H1 (cell line): ENCODE data around the gene MAP3K15. TPM values are rescaled to one million over a fixed set of nuclear protein-coding genes. Genes with fewer than 3 reads are reported as not detected.

Experiments
- CTCF ChIA-PET: fragments of 300-600 bp; sonication (Branson Sonifier 250); formaldehyde crosslinking; loops from one replicate; lab custom pipeline; 2021; ENCODE audit not compliant: partially characterized antibody; lab: Charles Lee
- POLR2A ChIA-PET: fragments of 300-600 bp; sonication (Branson Sonifier 250); formaldehyde crosslinking; loops from one replicate; lab custom pipeline; 2021; ENCODE audit warnings: inconsistent platforms; ENCODE audit not compliant: partially characterized antibody; lab: Charles Lee
- DNase-seq, 2 experiments: peaks; one replicate each; pipeline versions ENCODE4 v3.0.0 to v3.0.0-alpha.2; 2010 to 2022; ENCODE audit warnings: low spot score in 2 of 2, low read depth in 1 of 2, mixed read lengths in 1 of 2
- FAIRE-seq: peaks from 2 replicates; lab custom pipeline; 2011; peaks lifted over from hg19 to GRCh38; lab: Jason Lieb, UNC
- H2AFZ ChIP-seq: 2 replicates; pipeline ENCODE4 v1.8.1; 2012; ENCODE audit warnings: low read length, inconsistent platforms
- H2AK5ac ChIP-seq: 2 replicates; pipeline ENCODE4 v1.6.1; 2013; ENCODE audit warnings: low read depth, low read length
- H2BK120ac ChIP-seq: replicated peaks from 2 replicates; pipeline ENCODE3; 2013; ENCODE audit warnings: low read depth, low read length, inconsistent platforms
- H2BK12ac ChIP-seq: 2 replicates; pipeline ENCODE4 v1.6.1; 2013; ENCODE audit warnings: low read depth, low read length
- H2BK15ac ChIP-seq: 2 replicates; pipeline ENCODE4 v1.6.1; 2013; ENCODE audit warnings: low read length
- H2BK20ac ChIP-seq: 2 replicates; pipeline ENCODE4 v1.6.1; 2013; ENCODE audit warnings: low read length
- H2BK5ac ChIP-seq: 2 replicates; pipeline ENCODE4 v1.6.1; 2013; ENCODE audit warnings: low read depth, low read length
- H3K14ac ChIP-seq: 2 replicates; pipeline ENCODE4 v1.6.1; 2013; ENCODE audit warnings: inconsistent platforms; ENCODE audit not compliant: insufficient read length
- H3K18ac ChIP-seq: 2 replicates; pipeline ENCODE4 v1.6.1; 2013; ENCODE audit warnings: low read length; ENCODE audit errors: extremely low read depth
- H3K23ac ChIP-seq: 2 replicates; pipeline ENCODE4 v1.6.1; 2013; ENCODE audit warnings: inconsistent platforms; ENCODE audit not compliant: insufficient read length
- H3K23me2 ChIP-seq: 2 replicates; pipeline ENCODE4 v1.6.1; 2013; ENCODE audit warnings: low read depth, low read length
- H3K27ac ChIP-seq: 2 replicates; pipeline ENCODE4 v1.6.1; 2011; ENCODE audit warnings: low read depth, low read length, inconsistent platforms
- H3K27me3 ChIP-seq, 4 experiments: replicated peaks in 1 of 4; 1 replicate in 1 of 4; 2 replicates in 3 of 4; pipeline versions ENCODE4 v1.6.1 to v1.8.1; 2011 to 2013; ENCODE audit warnings: low read length in 3 of 4, mild to moderate bottlenecking in 3 of 4, inconsistent platforms in 2 of 4, mixed read lengths in 2 of 4, moderate library complexity in 1 of 4; ENCODE audit not compliant: control insufficient read depth in 3 of 4, insufficient read depth in 3 of 4; ENCODE audit errors: extremely low read depth in 1 of 4
- H3K36me3 ChIP-seq, 4 experiments: 2 replicates each; pipeline versions ENCODE4 v1.6.1 to v1.8.1; 2011 to 2013; ENCODE audit warnings: mild to moderate bottlenecking in 4 of 4, low read length in 3 of 4, moderate library complexity in 2 of 4, control low read depth in 1 of 4, inconsistent platforms in 1 of 4; ENCODE audit not compliant: insufficient read depth in 4 of 4, control insufficient read depth in 2 of 4
- H3K4ac ChIP-seq: replicated peaks from 2 replicates; pipeline ENCODE3; 2013; ENCODE audit warnings: low read length, low read depth, mixed read lengths, inconsistent platforms; ENCODE audit not compliant: insufficient read length
- H3K4me1 ChIP-seq, 4 experiments: replicated peaks in 1 of 4; 1 replicate in 1 of 4; 2 replicates in 3 of 4; pipeline versions ENCODE4 v1.6.1 to v1.8.1; 2011 to 2013; ENCODE audit warnings: low read length in 3 of 4, inconsistent platforms in 2 of 4, mixed read lengths in 1 of 4; ENCODE audit not compliant: insufficient read depth in 4 of 4, control insufficient read depth in 3 of 4
- H3K4me2 ChIP-seq, 2 experiments: 2 replicates each; pipeline versions ENCODE4 v1.6.1 to v1.8.1; 2011 to 2013; ENCODE audit warnings: low read depth in 2 of 2, low read length in 2 of 2, control low read depth in 1 of 2, inconsistent platforms in 1 of 2, mild to moderate bottlenecking in 1 of 2; ENCODE audit not compliant: insufficient read depth in 1 of 2
- H3K4me3 ChIP-seq, 4 experiments: fragments of 200-600, 300-600 bp in 1 of 4; sonication (generic), shearing (Covaris generic), sonication (Bioruptor Twin) in 1 of 4; 2 replicates each; pipeline versions ENCODE4 v1.5.1 to v1.8.1; 2011 to 2016; ENCODE audit warnings: low read length in 4 of 4, low read depth in 3 of 4, control low read depth in 2 of 4, inconsistent platforms in 2 of 4, mild to moderate bottlenecking in 2 of 4, mixed read lengths in 1 of 4, moderate library complexity in 1 of 4; ENCODE audit not compliant: insufficient read depth in 2 of 4; ENCODE audit errors: extremely low read depth in 1 of 4
- H3K56ac ChIP-seq: replicated peaks from 2 replicates; pipeline ENCODE3; 2013; ENCODE audit warnings: low read depth, mild to moderate bottlenecking, mixed read lengths, low read length, inconsistent platforms; ENCODE audit not compliant: insufficient read length
- H3K79me1 ChIP-seq: 2 replicates; pipeline ENCODE4 v1.6.1; 2013; ENCODE audit warnings: low read depth, low read length, control low read depth
- H3K79me2 ChIP-seq, 2 experiments: 2 replicates each; pipeline versions ENCODE4 v1.6.1 to v1.8.1; 2012 to 2013; ENCODE audit warnings: low read length in 2 of 2, mild to moderate bottlenecking in 2 of 2, inconsistent platforms in 1 of 2; ENCODE audit not compliant: insufficient read depth in 2 of 2, control insufficient read depth in 1 of 2
- H3K9ac ChIP-seq, 4 experiments: replicated peaks in 1 of 4; 1 replicate in 1 of 4; 2 replicates in 3 of 4; pipeline versions ENCODE4 v1.6.1 to v1.8.1; 2011 to 2013; ENCODE audit warnings: low read depth in 3 of 4, low read length in 3 of 4, control low read depth in 2 of 4, mild to moderate bottlenecking in 2 of 4, moderate library complexity in 2 of 4, inconsistent platforms in 1 of 4; ENCODE audit errors: extremely low read depth in 1 of 4
- H3K9me3 ChIP-seq, 2 experiments: 2 replicates each; pipeline versions ENCODE4 v1.6.1 to v1.8.1; 2012 to 2013; ENCODE audit warnings: mild to moderate bottlenecking in 2 of 2, moderate library complexity in 2 of 2, control low read depth in 1 of 2, inconsistent platforms in 1 of 2, low read depth in 1 of 2, low read length in 1 of 2, mixed read lengths in 1 of 2; ENCODE audit not compliant: insufficient read depth in 2 of 2
- H4K20me1 ChIP-seq, 2 experiments: replicated peaks in 1 of 2; 2 replicates each; pipeline versions ENCODE3 to v1.8.1; 2011 to 2013; ENCODE audit warnings: inconsistent platforms in 2 of 2, low read length in 2 of 2, mild to moderate bottlenecking in 1 of 2; ENCODE audit not compliant: insufficient read depth in 2 of 2, control insufficient read depth in 1 of 2
- H4K5ac ChIP-seq: 2 replicates; pipeline ENCODE4 v1.6.1; 2013; ENCODE audit warnings: low read length, low read depth, mixed read lengths, inconsistent platforms; ENCODE audit not compliant: insufficient read length
- H4K8ac ChIP-seq: 2 replicates; pipeline ENCODE4 v1.8.0; 2013; ENCODE audit warnings: mild to moderate bottlenecking, moderate library complexity, low read length, inconsistent platforms; ENCODE audit not compliant: insufficient read depth; ENCODE audit errors: extremely low read depth
- H4K91ac ChIP-seq: replicated peaks from 2 replicates; pipeline ENCODE3; 2013; ENCODE audit warnings: low read length, mixed read lengths, inconsistent platforms; ENCODE audit not compliant: insufficient read length
- ASH2L ChIP-seq: fragments of 200-600, 300-600 bp; sonication (generic); IDR thresholded peaks from one replicate; pipeline ENCODE4 v1.7.1; 2017; ENCODE audit warnings: low read length
- ATF3 ChIP-seq: IDR thresholded peaks from 2 replicates; pipeline ENCODE4 v1.6.1; 2011; ENCODE audit warnings: low read depth, mild to moderate bottlenecking, low read length; ENCODE audit not compliant: insufficient read depth
- BRCA1 ChIP-seq: IDR thresholded peaks from 2 replicates; pipeline ENCODE4 v1.6.1; 2012; ENCODE audit warnings: low read depth, low read length, improper control_type of control experiment
- GTF2F1 ChIP-seq: IDR thresholded peaks from 2 replicates; pipeline ENCODE4 v1.6.1; 2012; ENCODE audit warnings: low read depth, low read length, improper control_type of control experiment, borderline replicate concordance
- PHF8 ChIP-seq: fragments of 200-600 bp; sonication (generic); conservative IDR thresholded peaks from 2 replicates; pipeline ENCODE4 v1.7.1; 2012; ENCODE audit warnings: low read depth, mild to moderate bottlenecking, inconsistent platforms, low read length, moderate library complexity
- POLR2A ChIP-seq, 2 experiments: IDR thresholded peaks; 1 replicate in 1 of 2; 2 replicates in 1 of 2; pipeline ENCODE4 v1.6.1; 2011; ENCODE audit warnings: low read depth in 2 of 2, low read length in 2 of 2, mild to moderate bottlenecking in 2 of 2; ENCODE audit errors: control extremely low read depth in 1 of 2
- TEAD4 ChIP-seq: IDR thresholded peaks from 2 replicates; pipeline ENCODE4 v1.6.1; 2012; ENCODE audit warnings: low read depth, low read length, inconsistent platforms, mixed read lengths
- WGBS, 2 experiments: shearing (Covaris generic) in 1 of 2; methylation state at CpG; one replicate each; pipeline versions ENCODE4 v1.1.6 to v1.1.7; 2013 to 2015; ENCODE audit warnings: low lambda C conversion rate in 2 of 2, mixed read lengths in 2 of 2, inconsistent platforms in 1 of 2, low coverage in 1 of 2, missing lambda C conversion rate in 1 of 2; ENCODE audit not compliant: insufficient replicate concordance in 2 of 2, insufficient coverage in 1 of 2, insufficient read length in 1 of 2; ENCODE audit errors: extremely low coverage in 1 of 2, missing lambda C conversion rate in 1 of 2; 5-methylcytosine and 5-hydroxymethylcytosine counted together
- polyA plus RNA-seq, 7 experiments: library from polyadenylated mRNA; depleted of rRNA in 3 of 7; stranded (reverse) in 5 of 7; unstranded in 2 of 7; fragments of >200 nt in 5 of 7; fragments of 200-250 nt in 2 of 7; gene quantifications; 1 replicate in 5 of 7; 2 replicates in 1 of 7; 4 replicates in 1 of 7; pipeline versions ENCODE4 v1.2.1 to v1.2.3, GENCODE V29; 2011 to 2013; ENCODE audit warnings: missing spikeins in 2 of 7, mixed read lengths in 2 of 7
- total RNA-seq: library from RNA; stranded (reverse); fragmentation: NEBNext Ultra II Directional; extraction: Animal tissue kit (Norgen Biotek cat#: 25700); gene quantifications from 2 replicates; pipeline ENCODE4 v1.2.1, GENCODE V29; 2021

The MAP3K15 gene
- total and polyA plus RNA-seq, 2 of the 8 experiments (the other 6 are each of a cell fraction or from before 2014, with no cell fraction given), result 1.8 to 2.4 TPM

GRCh38 chrX:19388064-19388679 is 127.1 kb downstream of the MAP3K15 start:
- H3K56ac ChIP-seq, result no peak overlapping the region
- H3K27me3 ChIP-seq, result no peaks in the 10 kb centered on the region
- ChIA-PET CTCF (no interaction called here), POLR2A (no interaction called here)
- H4K91ac ChIP-seq, result no peak overlapping the region
- no peak overlapping the region for H2BK15ac ChIP-seq
- no peak overlapping the region for H2BK120ac ChIP-seq
- H3K23me2 ChIP-seq, result no peaks in the 10 kb centered on the region
- no peak overlapping the region for H2BK5ac ChIP-seq
- DNase-seq (no peak), FAIRE-seq (no peak)
- no peak overlapping the region for H3K4me2 ChIP-seq
- 81% methylated on average over 11 of the region's 13 CpGs; no CpG with 5 or more reads in 1 of the 2 experiments for WGBS, 2 experiments
- no peak overlapping the region for H3K23ac ChIP-seq
- H3K79me1 ChIP-seq, result no peaks in the 10 kb centered on the region
- H3K9me3 ChIP-seq, result no peaks in the 10 kb centered on the region
- no peak overlapping the region for H2BK20ac ChIP-seq
- H3K36me3 ChIP-seq, result no peaks in the 10 kb centered on the region
- H2AK5ac ChIP-seq, result no peak overlapping the region
- no peak overlapping the region for H4K8ac ChIP-seq
- no peak overlapping the region for H3K18ac ChIP-seq
- H4K20me1 ChIP-seq, result no peaks in the 10 kb centered on the region
- H4K5ac ChIP-seq, result no peak overlapping the region
- no peaks in the 10 kb centered on the region; a peak in 1 of 7 replicates for H3K4me1 ChIP-seq
- H2BK12ac ChIP-seq, result no peak overlapping the region
- no peak overlapping the region for H3K4me3 ChIP-seq
- no peaks in the 10 kb centered on the region for H3K79me2 ChIP-seq
- H2AFZ ChIP-seq, result no peak overlapping the region
- H3K4ac ChIP-seq, result no peak overlapping the region
- H3K27ac ChIP-seq, result no peak overlapping the region
- H3K14ac ChIP-seq, result no peak overlapping the region
- H3K9ac ChIP-seq, result no peak overlapping the region
- TF ChIP-seq ASH2L, result no peak
- no peak for TF ChIP-seq GTF2F1
- TF ChIP-seq TEAD4, result no peak
- TF ChIP-seq PHF8, result no peak
- TF ChIP-seq BRCA1, result no peak
- TF ChIP-seq ATF3, result no peak
- TF ChIP-seq POLR2A (IDR thresholded peaks at IDR 0.05; ENCODE audit: control extremely low read depth in 1 of 2, low read depth in 2 of 2, low read length in 2 of 2), result no peak
